Stimulated activated CD4-positive, alpha-beta T cell treated with anti-CD3 and anti-CD28 coated beads, Interleukin-12 subunit alpha, Interleukin-12 subunit beta, amount 100 ng/mL, for 24 hours (primary cell): ENCODE data around the gene NSUN2.

Experiments
- DNase-seq, 2 experiments: peaks; one replicate each; pipeline ENCODE4 v3.0.0-alpha.2; 2020; ENCODE audit warnings: low read depth in 2 of 2

The NSUN2 gene

DNA sequence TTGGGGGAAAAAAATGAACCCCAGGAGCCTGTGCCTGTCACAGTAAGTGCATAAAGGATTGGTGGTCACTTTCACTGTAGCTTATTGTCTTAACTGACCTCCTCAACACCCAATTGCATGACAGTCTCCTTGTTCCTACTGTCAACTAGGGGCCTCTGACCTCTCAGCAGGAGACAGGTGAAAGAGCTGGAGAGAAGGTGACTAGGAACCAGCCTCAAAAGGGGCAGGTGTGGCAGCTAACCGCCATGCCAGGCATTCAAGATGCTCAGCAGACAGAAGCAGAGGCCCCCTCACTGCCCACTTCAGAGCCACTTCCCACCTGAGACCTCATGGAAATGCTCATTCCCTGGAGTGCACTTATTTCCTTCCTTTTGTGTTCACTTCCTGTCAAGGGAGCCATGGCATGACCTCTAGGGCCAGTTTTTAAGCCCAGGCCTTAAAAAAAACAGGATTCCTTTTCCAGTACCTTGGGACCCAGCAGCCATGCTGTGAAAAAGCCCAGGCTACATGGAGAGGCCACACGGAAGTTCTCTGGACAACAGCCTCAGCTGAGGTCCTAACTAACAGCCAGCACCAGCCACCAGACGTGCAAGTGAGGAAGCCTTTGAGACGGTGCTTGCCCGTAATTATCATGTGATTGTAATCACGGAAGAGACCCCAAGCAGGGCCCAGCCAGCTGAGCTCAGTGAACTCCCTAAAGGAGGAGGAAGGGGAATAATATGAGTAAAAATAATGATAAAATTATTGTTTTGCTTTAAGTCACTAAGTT is 74.9 kb downstream of the NSUN2 start:
- DNase-seq: no peak

GRCh38 chr5:6556802-6557102 is 76.1 kb downstream of the NSUN2 start:
- DNase-seq: no peak

DNA sequence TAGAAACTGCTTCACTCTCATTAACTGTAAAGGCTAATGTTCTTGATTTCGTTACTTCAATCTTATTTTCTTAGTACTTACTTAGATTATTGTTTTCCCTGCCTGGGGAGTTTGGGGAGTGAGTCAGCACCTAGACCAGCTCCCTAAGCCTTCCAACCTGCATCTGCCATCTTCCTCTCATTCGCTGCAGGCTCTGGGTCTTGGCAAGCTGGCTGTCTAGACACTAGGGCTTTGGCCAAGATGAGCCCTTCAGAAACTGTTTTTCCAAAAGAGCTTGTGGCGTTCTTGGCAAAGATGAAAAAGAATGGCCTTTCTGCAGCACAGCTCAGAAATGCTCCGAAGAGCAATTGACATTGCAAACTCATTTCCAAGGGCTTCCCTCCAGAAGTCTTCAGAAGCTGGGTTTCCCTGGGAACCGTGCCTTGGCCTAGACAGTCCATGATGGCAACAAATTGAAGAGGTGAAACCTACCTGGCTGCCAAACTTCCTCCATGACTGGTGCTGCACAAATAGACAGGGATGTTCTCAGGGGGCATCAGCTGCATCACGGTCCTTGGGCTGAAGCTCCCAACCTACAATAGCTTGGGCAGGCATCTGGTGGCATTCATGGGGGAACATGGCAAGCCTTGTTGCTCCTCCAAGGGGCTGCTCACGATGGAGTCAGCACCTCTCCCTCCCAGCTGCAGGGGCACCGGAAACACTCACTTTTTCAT is 76.6 kb downstream of the NSUN2 start:
- no peak for DNase-seq

- no peak for DNase-seq
Observed at GRCh38 chr5:6554812-6555211, 78.0 kb downstream of the NSUN2 start.

DNA sequence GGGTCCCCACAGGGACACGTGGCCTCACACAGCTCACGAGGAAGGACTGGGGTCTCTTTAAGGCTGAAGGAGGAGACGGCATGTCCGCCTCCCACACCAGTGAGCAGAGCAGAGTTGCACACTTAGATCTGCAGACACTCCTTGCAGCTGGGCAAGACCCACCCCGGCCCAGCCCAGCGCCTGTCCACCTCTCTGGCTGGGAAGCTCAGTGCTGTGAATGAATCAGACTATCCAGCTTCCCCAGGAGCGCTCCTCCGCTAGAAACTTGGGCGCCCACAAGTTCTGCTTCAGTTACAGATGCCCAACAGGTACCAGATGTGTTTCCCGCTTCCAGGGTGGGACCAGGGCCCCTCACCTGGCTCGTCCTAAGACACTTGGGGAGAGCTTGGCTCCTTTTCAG is 78.9 kb downstream of the NSUN2 start:
- no peak for DNase-seq

DNA sequence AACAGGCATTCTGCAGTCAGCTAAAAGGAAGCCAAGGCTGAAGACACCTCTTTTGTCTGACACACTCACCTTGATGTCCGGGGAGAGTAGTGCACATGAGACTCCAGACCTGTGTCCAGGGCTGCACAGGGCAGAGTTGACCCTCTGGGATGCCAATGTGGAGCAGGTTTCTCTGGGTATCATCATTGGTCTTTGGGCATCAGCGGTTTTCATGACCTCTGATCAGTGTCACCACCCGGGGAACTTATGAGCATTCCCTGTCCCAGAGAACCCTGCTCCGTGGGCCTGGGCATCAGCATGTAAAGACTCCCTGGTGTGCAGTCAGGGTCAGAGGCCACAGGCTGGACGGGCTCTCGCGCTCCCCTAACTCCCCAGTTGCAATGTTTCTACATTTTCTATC is 80.2 kb downstream of the NSUN2 start:
- no peak for DNase-seq

- no peak for DNase-seq
Observed at GRCh38 chr5:6551955-6552313, 80.9 kb downstream of the NSUN2 start.

GRCh38 chr5:6551287-6551954 is 81.4 kb downstream of the NSUN2 start:
- DNase-seq: no peak

GRCh38 chr5:6550628-6551027 is 82.2 kb downstream of the NSUN2 start:
- no peak for DNase-seq
